ENCODE results near the gene SLC1A3. TPM values are rescaled to one million over a fixed set of nuclear protein-coding genes. Genes with fewer than 3 reads are reported as not detected.

SLC1A3 gene
- total and polyA plus RNA-seq, 2 of the 4 experiments (the other 2 are of a cell fraction), result 0.27 to 1.3 TPM

GRCh38 chr5:36631154-36631553 is 24.7 kb downstream of the SLC1A3 start:
- no peak overlapping the region for H4K5ac ChIP-seq (ENCODE audit: low read depth, low read length)
- POLR2A ChIA-PET (ENCODE audit: unreplicated experiment), result interaction anchor here (0.6 kb wide), 1 partner anchor 1922 kb away, joined by 13 read pairs; no protein-coding TSS in a partner anchor
- H3K9me1 ChIP-seq (ENCODE audit: insufficient read depth, low read length), result no peaks in the 10 kb centered on the region
- H4K8ac ChIP-seq (ENCODE audit: low read depth in 2 of 2, low read length in 2 of 2), result no peak overlapping the region
- no peak overlapping the region for H2BK120ac ChIP-seq (ENCODE audit: low read depth, low read length)
- H3K4me1 ChIP-seq (ENCODE audit: control insufficient read depth, insufficient read depth, low read length), result no peaks in the 10 kb centered on the region
- no TSS peak for BruUV-seq (replicated peaks)
- dilution Hi-C loops (cut with HindIII; ENCODE audit: low sequenced_read_pairs, unreplicated experiment), result no loop called here
- in situ Hi-C loops (cut with MboI; ENCODE audit: low sequenced_read_pairs), result no loop called here
- no peak overlapping the region for H3K18ac ChIP-seq (ENCODE audit: low read depth, low read length)
- no peak overlapping the region for H3K9ac ChIP-seq (ENCODE audit: low read depth, low read length)
- no peak overlapping the region for H2AK5ac ChIP-seq (ENCODE audit: low read depth, low read length)
- no peak overlapping the region for H3K23ac ChIP-seq (ENCODE audit: low read depth, low read length)
- H3K9me3 ChIP-seq (ENCODE audit: control insufficient read depth, insufficient read depth, low read length), result no peaks in the 10 kb centered on the region
- intact Hi-C loops (cut with micrococcal nuclease), result no loop called here
- peaks cover 2% of the 10 kb centered on the region; the same call in 1 of the 2 replicates for H4K20me1 ChIP-seq (ENCODE audit: insufficient read depth, low read length)
- TF ChIP-seq CEBPB (IDR thresholded peaks at IDR 0.05; ENCODE audit: low read depth, low read length), result peak; percentile 62; the same call in 1 of the 2 replicates
- no peak for TF ChIP-seq CTCF (conservative IDR thresholded peaks at IDR 0.05; ENCODE audit: low read depth, low read length)
- H3K56ac ChIP-seq (ENCODE audit: extremely low read depth, insufficient read depth, low read length), result no peak overlapping the region
- DNase-seq (no peak), ATAC-seq (ENCODE audit: low read depth) (no peak)
- WGBS, 2 experiments (ENCODE audit: extremely low coverage in 2 of 2, insufficient read length in 1 of 2), result no CpG with 5 or more reads among the region's 1 CpG
- no peak overlapping the region for H2BK5ac ChIP-seq (ENCODE audit: low read depth, low read length, poor library complexity, severe bottlenecking)
- H2AK9ac ChIP-seq (replicated peaks; ENCODE audit: low read depth, low read length, poor library complexity), result no peak overlapping the region
- H2BK20ac ChIP-seq (ENCODE audit: low read depth, low read length), result no peak overlapping the region
- no peak overlapping the region for H2AFZ ChIP-seq (replicated peaks; ENCODE audit: low read length, poor library complexity)
- H3K4me3 ChIP-seq (ENCODE audit: insufficient read depth, low read depth, low read length), result no peak overlapping the region
- H3K27ac ChIP-seq (ENCODE audit: insufficient read depth, low read length), result no peak overlapping the region
- H3K36me3 ChIP-seq (ENCODE audit: control insufficient read depth, insufficient read depth, low read length), result no peaks in the 10 kb centered on the region
- H3K14ac ChIP-seq (replicated peaks; ENCODE audit: low read depth, low read length), result no peak overlapping the region
- peaks cover 3% of the 10 kb centered on the region; the same call in 1 of the 2 replicates for H3K27me3 ChIP-seq (ENCODE audit: control insufficient read depth, insufficient read depth, low read length)
- CTCF ChIA-PET, result interaction anchor here (1.2 kb wide), 1 partner anchor 45 kb away, joined by 3 read pairs; no protein-coding TSS in a partner anchor
- H3K79me1 ChIP-seq (ENCODE audit: low read depth in 1 of 2, low read length in 2 of 2), result no peaks in the 10 kb centered on the region
- H4K91ac ChIP-seq (ENCODE audit: insufficient read depth, low read depth, low read length), result no peak overlapping the region
- H2BK15ac ChIP-seq (ENCODE audit: low read depth, low read length), result no peak overlapping the region
- H3K4me2 ChIP-seq (ENCODE audit: low read depth, low read length), result no peak overlapping the region
- no peak overlapping the region for H3K4ac ChIP-seq (ENCODE audit: low read depth, low read length)
